Measurements from ENCODE around the gene PTP4A1.
A peak's percentile ranks its signal among the peaks of the same experiment; 100 is the strongest.
"Not testable (repeated sequence)": the region's sequence is repeated elsewhere in the genome, so short reads cannot be mapped to it uniquely, and the experiment has no call there.

The PTP4A1 gene

GRCh38 chr6:63572044-63572746 lies at the start of gene PTP4A1, which contains the start of gene LOC128125822:
TSS of gene PTP4A1 (plus strand) at chr6:63572480. CDS start at chr6:63576881, 4,401 bp downstream.
TSS of gene LOC128125822 (plus strand) at chr6:63572480.
- DNase-seq, result peak; percentile 97

- not testable (repeated sequence) for DNase-seq
Observed at GRCh38 chr6:63522911-63523287, 49.4 kb upstream of the PTP4A1 start.

GRCh38 chr6:63523630-63524029 lies 48.6 kb upstream of the PTP4A1 start:
- no peak for DNase-seq

- DNase-seq, result no peak
Observed at GRCh38 chr6:63525186-63525878, 46.9 kb upstream of the PTP4A1 start.

GRCh38 chr6:63526931-63527330 lies 45.3 kb upstream of the PTP4A1 start:
- no peak for DNase-seq

- no peak for DNase-seq
Observed at GRCh38 chr6:63527658-63528514, 44.4 kb upstream of the PTP4A1 start.

- no peak for DNase-seq
Observed at GRCh38 chr6:63529498-63529897, 42.8 kb upstream of the PTP4A1 start.

- no peak for DNase-seq
Observed at GRCh38 chr6:63530182-63530581, 42.1 kb upstream of the PTP4A1 start.

GRCh38 chr6:63530991-63531390 lies 41.3 kb upstream of the PTP4A1 start:
- DNase-seq, result no peak

- DNase-seq, result no peak
Observed at GRCh38 chr6:63533026-63533425, 39.3 kb upstream of the PTP4A1 start.

GRCh38 chr6:63533952-63534351 lies 38.3 kb upstream of the PTP4A1 start:
- no peak for DNase-seq

- DNase-seq, result no peak
Observed at GRCh38 chr6:63537201-63537958, 34.9 kb upstream of the PTP4A1 start.

GRCh38 chr6:63537959-63538300 lies 34.4 kb upstream of the PTP4A1 start:
- no peak for DNase-seq

GRCh38 chr6:63538550-63538949 lies 33.7 kb upstream of the PTP4A1 start:
- no peak for DNase-seq

- DNase-seq, result no peak
Observed at GRCh38 chr6:63543001-63543400, 29.3 kb upstream of the PTP4A1 start.

GRCh38 chr6:63543982-63544381 lies 28.3 kb upstream of the PTP4A1 start:
- DNase-seq, result no peak

- no peak for DNase-seq
Observed at GRCh38 chr6:63546236-63546635, 26.0 kb upstream of the PTP4A1 start.

GRCh38 chr6:63546697-63547096 lies 25.6 kb upstream of the PTP4A1 start:
- DNase-seq, result no peak

- DNase-seq, result no peak
Observed at GRCh38 chr6:63549076-63549475, 23.2 kb upstream of the PTP4A1 start.

- no peak for DNase-seq
Observed at GRCh38 chr6:63553208-63553607, 19.1 kb upstream of the PTP4A1 start.

GRCh38 chr6:63553900-63554299 lies 18.4 kb upstream of the PTP4A1 start:
- DNase-seq, result no peak

- no peak for DNase-seq
Observed at GRCh38 chr6:63554782-63555181, 17.5 kb upstream of the PTP4A1 start.

- no peak for DNase-seq
Observed at GRCh38 chr6:63556369-63556768, 15.9 kb upstream of the PTP4A1 start.
